ENCODE data around the gene SRCIN1. TPM values are rescaled to one million over a fixed set of nuclear protein-coding genes. Genes with fewer than 3 reads are reported as not detected.

The SRCIN1 gene
- total RNA-seq, 2 donors from 2014 or later: 2.8 to 5.9 TPM

DNA sequence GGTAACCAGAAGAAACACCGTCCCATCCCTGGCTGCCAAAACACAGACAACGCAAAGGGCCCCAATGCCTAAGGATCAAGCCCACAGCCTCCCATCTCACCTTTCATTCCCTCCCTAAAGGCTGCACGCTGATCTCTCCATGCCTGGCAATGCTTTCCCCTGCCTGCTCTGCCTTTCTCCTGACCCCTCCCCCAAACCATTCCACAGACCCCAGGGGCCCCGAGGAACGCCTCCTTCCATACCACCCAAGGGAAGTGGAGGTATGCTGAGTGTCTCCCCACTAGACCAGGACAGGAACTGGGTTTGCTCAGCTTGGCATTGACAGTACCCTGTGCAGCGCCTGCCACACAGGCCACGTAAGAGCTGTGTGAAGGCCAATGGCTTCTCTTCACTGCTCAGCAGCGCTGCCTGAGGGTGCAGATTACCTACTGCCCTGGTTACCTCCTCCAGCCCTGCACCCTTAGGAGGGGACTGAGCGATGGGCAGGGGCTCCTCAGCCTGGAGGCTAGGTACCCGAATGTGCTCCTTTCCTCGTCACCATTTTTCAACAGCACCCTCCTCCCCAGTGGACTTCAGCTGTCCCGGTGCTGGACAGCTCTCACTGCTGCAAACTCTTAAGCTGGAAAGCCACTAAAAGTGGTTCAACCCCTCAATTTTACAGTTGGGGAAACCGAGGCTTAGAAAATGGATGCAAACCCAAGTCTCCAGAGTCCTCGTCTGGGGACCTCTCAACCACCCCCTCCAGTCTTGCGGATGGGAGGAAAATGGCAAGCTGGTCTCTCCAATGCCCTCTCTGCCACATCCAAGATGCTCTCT lies 45.0 kb downstream of the SRCIN1 start:
- peak; percentile 88 for DNase-seq
- Mint-ChIP-seq H3K27ac (no peak overlapping the region), H3K36me3 (ENCODE audit: low read depth) (no peaks in the 10 kb centered on the region), H3K27me3 (ENCODE audit: insufficient read depth) (peaks cover 87% of the 10 kb centered on the region), H3K9me3 (no peaks in the 10 kb centered on the region), H3K4me3 (no peak overlapping the region), H3K4me1 (peaks cover 12% of the 10 kb centered on the region)
- no peaks in the 10 kb centered on the region for H3K9me3 ChIP-seq (ENCODE audit: control insufficient read depth, low read length)
- peaks cover 7% of the 10 kb centered on the region for H3K4me1 ChIP-seq (ENCODE audit: control insufficient read depth, insufficient read depth, low read length)
- no peaks in the 10 kb centered on the region for H3K36me3 ChIP-seq (ENCODE audit: control insufficient read depth, insufficient read depth, low read length)
- TF ChIP-seq, protein P1, sequence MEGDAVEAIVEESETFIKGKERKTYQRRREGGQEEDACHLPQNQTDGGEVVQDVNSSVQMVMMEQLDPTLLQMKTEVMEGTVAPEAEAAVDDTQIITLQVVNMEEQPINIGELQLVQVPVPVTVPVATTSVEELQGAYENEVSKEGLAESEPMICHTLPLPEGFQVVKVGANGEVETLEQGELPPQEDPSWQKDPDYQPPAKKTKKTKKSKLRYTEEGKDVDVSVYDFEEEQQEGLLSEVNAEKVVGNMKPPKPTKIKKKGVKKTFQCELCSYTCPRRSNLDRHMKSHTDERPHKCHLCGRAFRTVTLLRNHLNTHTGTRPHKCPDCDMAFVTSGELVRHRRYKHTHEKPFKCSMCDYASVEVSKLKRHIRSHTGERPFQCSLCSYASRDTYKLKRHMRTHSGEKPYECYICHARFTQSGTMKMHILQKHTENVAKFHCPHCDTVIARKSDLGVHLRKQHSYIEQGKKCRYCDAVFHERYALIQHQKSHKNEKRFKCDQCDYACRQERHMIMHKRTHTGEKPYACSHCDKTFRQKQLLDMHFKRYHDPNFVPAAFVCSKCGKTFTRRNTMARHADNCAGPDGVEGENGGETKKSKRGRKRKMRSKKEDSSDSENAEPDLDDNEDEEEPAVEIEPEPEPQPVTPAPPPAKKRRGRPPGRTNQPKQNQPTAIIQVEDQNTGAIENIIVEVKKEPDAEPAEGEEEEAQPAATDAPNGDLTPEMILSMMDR (conservative IDR thresholded peaks at IDR 0.05): no peak
- H3K27ac ChIP-seq (ENCODE audit: low read depth, low read length): no peak overlapping the region
- H3K27me3 ChIP-seq (ENCODE audit: control insufficient read depth, insufficient read depth, low read length, poor library complexity, severe bottlenecking): peaks cover 94% of the 10 kb centered on the region
- H3K4me3 ChIP-seq (ENCODE audit: low read length): no peak overlapping the region
- 31% methylated on average over 10 to 15 of the region's 15 CpGs for WGBS, 2 experiments (ENCODE audit: insufficient coverage in 1 of 2, insufficient read length in 1 of 2)
- no peak overlapping the region for H3K9ac ChIP-seq (ENCODE audit: extremely low read depth, low read length, poor library complexity, severe bottlenecking)

DNA sequence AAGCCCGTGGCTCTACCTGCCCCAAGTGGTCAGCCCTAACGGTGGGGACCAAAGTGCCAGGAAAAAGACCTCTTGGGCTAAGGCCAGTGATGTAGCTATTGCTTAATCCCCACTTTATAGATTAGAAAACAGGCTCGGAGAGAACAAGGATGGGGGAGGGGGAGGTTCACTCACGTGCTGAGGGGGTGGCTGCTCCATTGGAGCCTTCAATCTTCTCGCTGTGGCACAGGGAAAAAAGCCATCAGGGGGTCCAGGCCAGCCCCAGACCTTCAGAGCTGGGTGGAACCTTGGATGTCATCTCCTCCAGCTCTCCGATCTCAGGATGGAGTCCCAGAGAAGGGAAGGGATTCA lies 45.9 kb downstream of the SRCIN1 start:
- Histone ChIP-seq H3K4me1 (ENCODE audit: control insufficient read depth, insufficient read depth, low read length) (peaks cover 7% of the 10 kb centered on the region), H3K36me3 (ENCODE audit: control insufficient read depth, insufficient read depth, low read length) (no peaks in the 10 kb centered on the region), H3K9ac (ENCODE audit: extremely low read depth, low read length, poor library complexity, severe bottlenecking) (no peak overlapping the region), H3K27me3 (ENCODE audit: control insufficient read depth, insufficient read depth, low read length, poor library complexity, severe bottlenecking) (peaks cover 85% of the 10 kb centered on the region), H3K27ac (ENCODE audit: low read depth, low read length) (no peak overlapping the region), H3K9me3 (ENCODE audit: control insufficient read depth, low read length) (no peaks in the 10 kb centered on the region), H3K4me3 (ENCODE audit: low read length) (no peak overlapping the region)
- H3K27me3 Mint-ChIP-seq (ENCODE audit: insufficient read depth): peaks cover 79% of the 10 kb centered on the region
- H3K4me1 Mint-ChIP-seq: peaks cover 12% of the 10 kb centered on the region
- H3K36me3 Mint-ChIP-seq (ENCODE audit: low read depth): no peaks in the 10 kb centered on the region
- no peak overlapping the region for H3K27ac Mint-ChIP-seq
- TF ChIP-seq, protein P1 (conservative IDR thresholded peaks at IDR 0.05): no peak
- DNase-seq: no peak
- WGBS, 2 experiments (ENCODE audit: insufficient coverage in 1 of 2, insufficient read length in 1 of 2): 20 to 28% methylated on average over 4 to 6 of the region's 6 CpGs
- H3K4me3 Mint-ChIP-seq: no peak overlapping the region
- H3K9me3 Mint-ChIP-seq: no peaks in the 10 kb centered on the region

- peak overlapping the region; percentile 52 for H3K4me3 Mint-ChIP-seq
- H3K9me3 ChIP-seq (ENCODE audit: control insufficient read depth, low read length): no peaks in the 10 kb centered on the region
- H3K36me3 Mint-ChIP-seq (ENCODE audit: low read depth): no peaks in the 10 kb centered on the region
- TF ChIP-seq, protein P1 (conservative IDR thresholded peaks at IDR 0.05): peak; percentile 65
- H3K4me1 ChIP-seq (ENCODE audit: control insufficient read depth, insufficient read depth, low read length): peaks cover 6% of the 10 kb centered on the region
- no peaks in the 10 kb centered on the region for H3K36me3 ChIP-seq (ENCODE audit: control insufficient read depth, insufficient read depth, low read length)
- H3K4me1 Mint-ChIP-seq: peaks cover 10% of the 10 kb centered on the region
- no peak overlapping the region for H3K9ac ChIP-seq (ENCODE audit: extremely low read depth, low read length, poor library complexity, severe bottlenecking)
- no peaks in the 10 kb centered on the region for H3K9me3 Mint-ChIP-seq
- 3 to 8% methylated on average over 10 to 44 of the region's 44 CpGs for WGBS, 2 experiments (ENCODE audit: insufficient coverage in 1 of 2, insufficient read length in 1 of 2)
- DNase-seq: peak; percentile 99
- no peak overlapping the region for H3K27ac ChIP-seq (ENCODE audit: low read depth, low read length)
- H3K27ac Mint-ChIP-seq: peak overlapping the region; percentile 52
- peak overlapping the region; percentile 72 for H3K4me3 ChIP-seq (ENCODE audit: low read length)
- peaks cover 79% of the 10 kb centered on the region for H3K27me3 ChIP-seq (ENCODE audit: control insufficient read depth, insufficient read depth, low read length, poor library complexity, severe bottlenecking)
- peaks cover 76% of the 10 kb centered on the region for H3K27me3 Mint-ChIP-seq (ENCODE audit: insufficient read depth)
Observed at GRCh38 chr17:38559051-38559879, 46.5 kb downstream of the SRCIN1 start.
